ENCODE data around the gene GPD2. TPM values are rescaled to one million over a fixed set of nuclear protein-coding genes. Genes with fewer than 3 reads are reported as not detected.

The GPD2 gene
- total and polyA plus RNA-seq, 2 of the 13 experiments (the other 11 are each of a cell fraction or from before 2014, with no cell fraction given), result not detected

GRCh38 chr2:156476021-156476849 lies 40.1 kb downstream of the GPD2 start:
- Histone ChIP-seq H3K4me2 (ENCODE audit: low read depth, low read length) (no peak overlapping the region), H3K27me3 (ENCODE audit: control insufficient read depth in 1 of 2, insufficient read depth in 2 of 2, low read length in 2 of 2) (no peaks in the 10 kb centered on the region), H3K9ac (ENCODE audit: insufficient read depth, low read depth, low read length) (no peak overlapping the region), H3K79me2 (ENCODE audit: insufficient read depth, low read length) (no peaks in the 10 kb centered on the region), H3K4me1 (ENCODE audit: insufficient read depth, low read length) (no peaks in the 10 kb centered on the region), H2AFZ (ENCODE audit: low read length) (no peak overlapping the region), H3K36me3 (replicated peaks in 1 of 2; ENCODE audit: control insufficient read depth in 1 of 2, insufficient read depth in 2 of 2, low read length in 2 of 2) (no peaks in the 10 kb centered on the region), H3K9me3 (ENCODE audit: low read length) (no peaks in the 10 kb centered on the region), H4K20me1 (ENCODE audit: insufficient read depth, low read length) (no peaks in the 10 kb centered on the region), H3K27ac (ENCODE audit: extremely low read length, insufficient read depth, low read length) (no peak overlapping the region), H3K4me3 (replicated peaks in 1 of 3; ENCODE audit: insufficient read depth in 1 of 3, low read depth in 2 of 3, low read length in 3 of 3) (no peak overlapping the region)
- in situ Hi-C loops (cut with HindIII; ENCODE audit: extremely low pct_ligation_motif_present, low pct_unique_long_range_greater_than_20kb) (no loop called here), intact Hi-C loops (cut with micrococcal nuclease; ENCODE audit: unreplicated experiment) (no loop called here)
- DNase-seq (ENCODE audit: low spot score), result no peak
- TF ChIP-seq FUBP1 (CRISPR knock-in tag; IDR thresholded peaks at IDR 0.05; ENCODE audit: borderline replicate concordance) (no peak), SP2 (CRISPR knock-in tag; IDR thresholded peaks at IDR 0.05) (no peak), ZNF337 (CRISPR knock-in tag; IDR thresholded peaks at IDR 0.05; ENCODE audit: borderline replicate concordance, low read depth) (no peak), CBFB (CRISPR knock-in tag; IDR thresholded peaks at IDR 0.05) (no peak)
- ATAC-seq, result no peak
- POLR2A ChIA-PET, result no interaction called here
- no TSS peak for BruUV-seq (replicated peaks)
- CTCF ChIA-PET (ENCODE audit: low intra/inter-chr PET ratio, low total read pairs), result no interaction called here
- FAIRE-seq, result no peak
- WGBS (ENCODE audit: low lambda C conversion rate), result 19% methylated on average over 5 of the region's 5 CpGs

GRCh38 chr2:156476850-156477206 lies 40.6 kb downstream of the GPD2 start:
- in situ Hi-C loops (cut with HindIII; ENCODE audit: extremely low pct_ligation_motif_present, low pct_unique_long_range_greater_than_20kb) (no loop called here), intact Hi-C loops (cut with micrococcal nuclease; ENCODE audit: unreplicated experiment) (no loop called here)
- no peak for FAIRE-seq
- TF ChIP-seq RXRB (CRISPR knock-in tag; IDR thresholded peaks at IDR 0.05; ENCODE audit: borderline replicate concordance) (no peak), RBFOX2 (IDR thresholded peaks at IDR 0.05; ENCODE audit: low read depth, low read length) (no peak), AGO1 (IDR thresholded peaks at IDR 0.05; ENCODE audit: low read depth, low read length, poor library complexity, severe bottlenecking) (no peak), HNRNPH1 (optimal IDR thresholded peaks at IDR 0.05; ENCODE audit: low read depth, low read length) (no peak), ZNF510 (CRISPR knock-in tag; IDR thresholded peaks at IDR 0.05; ENCODE audit: low read depth) (no peak)
- Histone ChIP-seq H3K4me2 (ENCODE audit: low read depth, low read length) (no peak overlapping the region), H3K79me2 (ENCODE audit: insufficient read depth, low read length) (no peaks in the 10 kb centered on the region), H3K9me3 (ENCODE audit: low read length) (no peaks in the 10 kb centered on the region), H4K20me1 (ENCODE audit: insufficient read depth, low read length) (no peaks in the 10 kb centered on the region), H3K4me1 (ENCODE audit: insufficient read depth, low read length) (no peaks in the 10 kb centered on the region), H2AFZ (ENCODE audit: low read length) (no peak overlapping the region), H3K27me3 (ENCODE audit: control insufficient read depth in 1 of 2, insufficient read depth in 2 of 2, low read length in 2 of 2) (no peaks in the 10 kb centered on the region), H3K9ac (ENCODE audit: insufficient read depth, low read depth, low read length) (no peak overlapping the region), H3K4me3 (replicated peaks in 1 of 3; ENCODE audit: insufficient read depth in 1 of 3, low read depth in 2 of 3, low read length in 3 of 3) (no peak overlapping the region), H3K36me3 (replicated peaks in 1 of 2; ENCODE audit: control insufficient read depth in 1 of 2, insufficient read depth in 2 of 2, low read length in 2 of 2) (no peaks in the 10 kb centered on the region), H3K27ac (ENCODE audit: extremely low read length, insufficient read depth, low read length) (no peak overlapping the region)
- no TSS peak for BruUV-seq (replicated peaks)
- ChIA-PET CTCF (ENCODE audit: low intra/inter-chr PET ratio, low total read pairs) (no interaction called here), POLR2A (no interaction called here)
- DNase-seq (ENCODE audit: low spot score), result no peak
- ATAC-seq, result no peak
- 22% methylated on average over 2 of the region's 2 CpGs for WGBS (ENCODE audit: low lambda C conversion rate)
